HepG2 (cell line): Measurements from ENCODE around the gene SLC44A4. TPM values are rescaled to one million over a fixed set of nuclear protein-coding genes. Genes with fewer than 3 reads are reported as not detected.
A peak's percentile ranks its signal among the peaks of the same experiment; 100 is the strongest.

Source experiments
- ELF3 ChIP-seq: IDR thresholded peaks from 2 replicates; pipeline ENCODE4 v1.6.1; 2016; ENCODE audit warnings: missing genetic modification reagents, missing compliant biosample characterization
- KMT2B ChIP-seq: IDR thresholded peaks from 2 replicates; pipeline ENCODE4 v1.6.1; 2016; ENCODE audit warnings: missing genetic modification reagents, missing compliant biosample characterization
- PHB2 ChIP-seq: fragments of 450-650 bp; IDR thresholded peaks from 2 replicates; pipeline ENCODE4 v1.6.1; 2018; ENCODE audit not compliant: partially characterized antibody
- RBM22 ChIP-seq: fragments of 200-400 bp; formaldehyde crosslinking; optimal IDR thresholded peaks from 2 replicates; pipeline ENCODE3; 2017; ENCODE audit warnings: mild to moderate bottlenecking, low read length, moderate library complexity
- THYN1 ChIP-seq: sonication (generic); formaldehyde crosslinking; IDR thresholded peaks from 2 replicates; pipeline ENCODE4 v1.8.1; 2023; ENCODE audit warnings: low read depth, mild to moderate bottlenecking, moderate library complexity, missing genetic modification reagents, borderline replicate concordance
- YEATS2 ChIP-seq: sonication (generic); formaldehyde crosslinking; IDR thresholded peaks from 2 replicates; pipeline ENCODE4 v1.4.0; 2020; ENCODE audit warnings: missing genetic modification reagents, borderline replicate concordance
- ZBTB1 ChIP-seq: sonication (generic); formaldehyde crosslinking; IDR thresholded peaks from 2 replicates; pipeline ENCODE4 v1.4.0; 2020; ENCODE audit warnings: missing genetic modification reagents, borderline replicate concordance
- ZBTB7A ChIP-seq: sonication (generic); formaldehyde crosslinking; IDR thresholded peaks from 2 replicates; pipeline ENCODE4 v1.8.0; 2022; ENCODE audit warnings: mild to moderate bottlenecking, missing genetic modification reagents
- ZNF3 ChIP-seq: IDR thresholded peaks from 2 replicates; pipeline ENCODE4 v1.7.0; 2017; ENCODE audit warnings: inconsistent platforms
- ZNF331 ChIP-seq: sonication (generic); formaldehyde crosslinking; IDR thresholded peaks from 2 replicates; pipeline ENCODE4 v1.4.0; 2020; ENCODE audit warnings: missing genetic modification reagents
- ZSCAN9 ChIP-seq: IDR thresholded peaks from 2 replicates; pipeline ENCODE4 v1.6.1; 2016; ENCODE audit warnings: borderline replicate concordance
- polyA plus RNA-seq, 8 experiments: library from polyadenylated mRNA; depleted of rRNA in 3 of 8; stranded (reverse) in 7 of 8; unstranded in 1 of 8; fragments of >200 nt; fragmentation: Illumina TruSeq in 4 of 8; extraction: Trizol in 4 of 8; gene quantifications; 2 replicates each; pipeline versions ENCODE4 v1.2.1 to v1.2.3, GENCODE V29; 2011 to 2016; ENCODE audit warnings: low read depth in 4 of 8, missing spikeins in 1 of 8, mixed read lengths in 1 of 8; ENCODE audit not compliant: insufficient read depth in 1 of 8
- total RNA-seq, 5 experiments: library from RNA; depleted of rRNA; stranded (reverse); fragments of >200 nt; fragmentation: Illumina TruSeq; extraction: Trizol; gene quantifications; 2 replicates each; pipeline ENCODE4 v1.2.3, GENCODE V29; 2016; ENCODE audit warnings: low read depth in 1 of 5
- TF ChIP-seq, protein P1 (sequence below): sonication (generic); formaldehyde crosslinking; IDR thresholded peaks from 2 replicates; pipeline ENCODE4 v1.4.0; 2020; ENCODE audit warnings: missing genetic modification reagents, low read depth, mild to moderate bottlenecking, borderline replicate concordance
- TF ChIP-seq, protein P2 (sequence below): sonication (generic); formaldehyde crosslinking; IDR thresholded peaks from 2 replicates; pipeline ENCODE4 v1.8.0; 2022; ENCODE audit warnings: mild to moderate bottlenecking, missing genetic modification reagents
- TF ChIP-seq, protein P3 (sequence below): sonication (generic); formaldehyde crosslinking; IDR thresholded peaks from 2 replicates; pipeline ENCODE4 v1.4.0; 2020; ENCODE audit warnings: low read depth, missing genetic modification reagents
- TF ChIP-seq, protein P4 (sequence below): sonication (generic); formaldehyde crosslinking; IDR thresholded peaks from 2 replicates; pipeline ENCODE4 v1.4.0; 2020; ENCODE audit warnings: missing genetic modification reagents
- TF ChIP-seq, protein P5 (sequence below): sonication (generic); formaldehyde crosslinking; IDR thresholded peaks from 2 replicates; pipeline ENCODE4 v1.4.0; 2020; ENCODE audit warnings: missing genetic modification reagents
- TF ChIP-seq, protein P6 (sequence below): sonication (generic); formaldehyde crosslinking; IDR thresholded peaks from 2 replicates; pipeline ENCODE4 v1.8.0; 2022; ENCODE audit warnings: low read depth, missing genetic modification reagents

SLC44A4 gene
- total and polyA plus RNA-seq, 2 of the 13 experiments (the other 11 are each of a cell fraction or from before 2014, with no cell fraction given): 3.5 to 5.9 TPM

DNA sequence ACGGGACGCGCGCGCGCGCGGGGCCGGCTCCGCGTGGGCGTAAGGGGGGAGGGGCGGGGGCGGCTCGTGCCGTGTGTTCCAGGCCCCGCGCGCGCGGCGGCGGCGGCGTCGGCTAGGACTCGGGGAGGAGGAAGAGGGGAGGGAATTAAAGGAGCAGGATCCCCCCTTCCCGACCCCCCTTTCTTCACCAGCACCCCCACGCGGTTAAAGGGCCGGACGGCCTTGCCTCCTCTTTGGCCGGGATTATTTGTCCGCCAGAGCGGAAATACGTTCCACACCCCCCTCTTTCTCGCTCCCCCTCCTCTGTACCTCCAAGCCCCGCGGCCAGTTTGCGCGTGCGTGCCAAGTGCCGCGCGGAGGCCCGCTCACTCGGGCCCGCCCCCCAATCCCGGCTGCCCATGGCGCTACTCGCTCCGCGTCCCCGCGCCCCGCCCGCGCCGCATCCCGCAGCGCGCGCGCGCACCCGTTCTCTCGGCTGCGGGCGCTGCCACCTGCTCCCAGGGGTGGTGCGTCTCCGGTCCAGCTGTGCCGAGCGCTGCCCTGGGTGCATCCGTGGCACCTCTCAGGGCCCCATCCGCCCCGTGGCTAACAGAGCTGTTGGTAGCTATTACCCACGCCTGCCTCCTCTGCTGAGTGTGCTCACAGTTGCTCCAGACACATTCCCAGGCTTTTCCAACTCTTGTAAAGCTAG is 23.3 kb upstream of the SLC44A4 start, which contains the start of gene ZBTB12 (continued):
- TF ChIP-seq, protein P1, sequence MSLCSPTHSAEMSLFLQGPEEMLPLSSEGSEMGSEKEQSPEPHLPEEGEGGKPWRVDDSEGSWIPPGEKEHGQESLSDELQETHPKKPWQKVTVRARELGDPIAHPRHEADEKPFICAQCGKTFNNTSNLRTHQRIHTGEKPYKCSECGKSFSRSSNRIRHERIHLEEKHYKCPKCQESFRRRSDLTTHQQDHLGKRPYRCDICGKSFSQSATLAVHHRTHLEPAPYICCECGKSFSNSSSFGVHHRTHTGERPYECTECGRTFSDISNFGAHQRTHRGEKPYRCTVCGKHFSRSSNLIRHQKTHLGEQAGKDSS: no peak; the same call in 1 of the 2 replicates
- TF ChIP-seq, protein P2, sequence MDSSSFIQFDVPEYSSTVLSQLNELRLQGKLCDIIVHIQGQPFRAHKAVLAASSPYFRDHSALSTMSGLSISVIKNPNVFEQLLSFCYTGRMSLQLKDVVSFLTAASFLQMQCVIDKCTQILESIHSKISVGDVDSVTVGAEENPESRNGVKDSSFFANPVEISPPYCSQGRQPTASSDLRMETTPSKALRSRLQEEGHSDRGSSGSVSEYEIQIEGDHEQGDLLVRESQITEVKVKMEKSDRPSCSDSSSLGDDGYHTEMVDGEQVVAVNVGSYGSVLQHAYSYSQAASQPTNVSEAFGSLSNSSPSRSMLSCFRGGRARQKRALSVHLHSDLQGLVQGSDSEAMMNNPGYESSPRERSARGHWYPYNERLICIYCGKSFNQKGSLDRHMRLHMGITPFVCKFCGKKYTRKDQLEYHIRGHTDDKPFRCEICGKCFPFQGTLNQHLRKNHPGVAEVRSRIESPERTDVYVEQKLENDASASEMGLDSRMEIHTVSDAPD (CRISPR knock-in tag): no peak
- TF ChIP-seq, protein P3, sequence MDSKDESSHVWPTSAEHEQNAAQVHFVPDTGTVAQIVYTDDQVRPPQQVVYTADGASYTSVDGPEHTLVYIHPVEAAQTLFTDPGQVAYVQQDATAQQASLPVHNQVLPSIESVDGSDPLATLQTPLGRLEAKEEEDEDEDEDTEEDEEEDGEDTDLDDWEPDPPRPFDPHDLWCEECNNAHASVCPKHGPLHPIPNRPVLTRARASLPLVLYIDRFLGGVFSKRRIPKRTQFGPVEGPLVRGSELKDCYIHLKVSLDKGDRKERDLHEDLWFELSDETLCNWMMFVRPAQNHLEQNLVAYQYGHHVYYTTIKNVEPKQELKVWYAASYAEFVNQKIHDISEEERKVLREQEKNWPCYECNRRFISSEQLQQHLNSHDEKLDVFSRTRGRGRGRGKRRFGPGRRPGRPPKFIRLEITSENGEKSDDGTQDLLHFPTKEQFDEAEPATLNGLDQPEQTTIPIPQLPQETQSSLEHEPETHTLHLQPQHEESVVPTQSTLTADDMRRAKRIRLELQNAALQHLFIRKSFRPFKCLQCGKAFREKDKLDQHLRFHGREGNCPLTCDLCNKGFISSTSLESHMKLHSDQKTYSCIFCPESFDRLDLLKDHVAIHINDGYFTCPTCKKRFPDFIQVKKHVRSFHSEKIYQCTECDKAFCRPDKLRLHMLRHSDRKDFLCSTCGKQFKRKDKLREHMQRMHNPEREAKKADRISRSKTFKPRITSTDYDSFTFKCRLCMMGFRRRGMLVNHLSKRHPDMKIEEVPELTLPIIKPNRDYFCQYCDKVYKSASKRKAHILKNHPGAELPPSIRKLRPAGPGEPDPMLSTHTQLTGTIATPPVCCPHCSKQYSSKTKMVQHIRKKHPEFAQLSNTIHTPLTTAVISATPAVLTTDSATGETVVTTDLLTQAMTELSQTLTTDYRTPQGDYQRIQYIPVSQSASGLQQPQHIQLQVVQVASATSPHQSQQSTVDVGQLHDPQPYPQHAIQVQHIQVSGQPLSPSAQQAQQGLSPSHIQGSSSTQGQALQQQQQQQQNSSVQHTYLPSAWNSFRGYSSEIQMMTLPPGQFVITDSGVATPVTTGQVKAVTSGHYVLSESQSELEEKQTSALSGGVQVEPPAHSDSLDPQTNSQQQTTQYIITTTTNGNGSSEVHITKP (CRISPR knock-in tag): peak; percentile 79; the same call in 1 of the 2 replicates
- TF ChIP-seq ZNF3 (CRISPR knock-in tag) (no peak; the same call in 1 of the 2 replicates), ELF3 (CRISPR knock-in tag) (peak; percentile 62), RBM22 (no peak), THYN1 (no peak), PHB2 (no peak), ZBTB7A (CRISPR knock-in tag) (no peak), ZBTB1 (CRISPR knock-in tag) (peak; percentile 86), ZNF331 (CRISPR knock-in tag) (no peak; the same call in 1 of the 2 replicates), YEATS2 (no peak), ZSCAN9 (CRISPR knock-in tag) (no peak), KMT2B (no peak)
- TF ChIP-seq, protein P4, sequence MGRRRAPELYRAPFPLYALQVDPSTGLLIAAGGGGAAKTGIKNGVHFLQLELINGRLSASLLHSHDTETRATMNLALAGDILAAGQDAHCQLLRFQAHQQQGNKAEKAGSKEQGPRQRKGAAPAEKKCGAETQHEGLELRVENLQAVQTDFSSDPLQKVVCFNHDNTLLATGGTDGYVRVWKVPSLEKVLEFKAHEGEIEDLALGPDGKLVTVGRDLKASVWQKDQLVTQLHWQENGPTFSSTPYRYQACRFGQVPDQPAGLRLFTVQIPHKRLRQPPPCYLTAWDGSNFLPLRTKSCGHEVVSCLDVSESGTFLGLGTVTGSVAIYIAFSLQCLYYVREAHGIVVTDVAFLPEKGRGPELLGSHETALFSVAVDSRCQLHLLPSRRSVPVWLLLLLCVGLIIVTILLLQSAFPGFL: peak; percentile 76; the same call in 1 of the 2 replicates
- TF ChIP-seq, protein P5, sequence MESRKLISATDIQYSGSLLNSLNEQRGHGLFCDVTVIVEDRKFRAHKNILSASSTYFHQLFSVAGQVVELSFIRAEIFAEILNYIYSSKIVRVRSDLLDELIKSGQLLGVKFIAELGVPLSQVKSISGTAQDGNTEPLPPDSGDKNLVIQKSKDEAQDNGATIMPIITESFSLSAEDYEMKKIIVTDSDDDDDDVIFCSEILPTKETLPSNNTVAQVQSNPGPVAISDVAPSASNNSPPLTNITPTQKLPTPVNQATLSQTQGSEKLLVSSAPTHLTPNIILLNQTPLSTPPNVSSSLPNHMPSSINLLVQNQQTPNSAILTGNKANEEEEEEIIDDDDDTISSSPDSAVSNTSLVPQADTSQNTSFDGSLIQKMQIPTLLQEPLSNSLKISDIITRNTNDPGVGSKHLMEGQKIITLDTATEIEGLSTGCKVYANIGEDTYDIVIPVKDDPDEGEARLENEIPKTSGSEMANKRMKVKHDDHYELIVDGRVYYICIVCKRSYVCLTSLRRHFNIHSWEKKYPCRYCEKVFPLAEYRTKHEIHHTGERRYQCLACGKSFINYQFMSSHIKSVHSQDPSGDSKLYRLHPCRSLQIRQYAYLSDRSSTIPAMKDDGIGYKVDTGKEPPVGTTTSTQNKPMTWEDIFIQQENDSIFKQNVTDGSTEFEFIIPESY (CRISPR knock-in tag): no peak
- TF ChIP-seq, protein P6, sequence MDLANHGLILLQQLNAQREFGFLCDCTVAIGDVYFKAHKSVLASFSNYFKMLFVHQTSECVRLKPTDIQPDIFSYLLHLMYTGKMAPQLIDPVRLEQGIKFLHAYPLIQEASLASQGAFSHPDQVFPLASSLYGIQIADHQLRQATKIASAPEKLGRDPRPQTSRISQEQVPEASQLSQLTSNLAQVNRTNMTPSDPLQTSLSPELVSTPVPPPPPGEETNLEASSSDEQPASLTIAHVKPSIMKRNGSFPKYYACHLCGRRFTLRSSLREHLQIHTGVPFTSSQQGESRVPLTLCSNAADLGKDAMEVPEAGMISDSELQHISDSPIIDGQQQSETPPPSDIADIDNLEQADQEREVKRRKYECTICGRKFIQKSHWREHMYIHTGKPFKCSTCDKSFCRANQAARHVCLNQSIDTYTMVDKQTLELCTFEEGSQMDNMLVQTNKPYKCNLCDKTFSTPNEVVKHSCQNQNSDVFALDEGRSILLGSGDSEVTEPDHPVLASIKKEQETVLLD (CRISPR knock-in tag): peak; percentile 45; the same call in 1 of the 2 replicates
